Body of pancreas (tissue), 4 donors: Measurements from ENCODE around the gene RIPOR1.

Source experiments
- CTCF ChIP-seq, 7 experiments: fragments of 450-650 bp in 4 of 7; fragments of 200-600 bp in 3 of 7; sonication (generic) in 3 of 7; IDR thresholded peaks; one replicate each; pipeline ENCODE4 v1.5.1; 2016 to 2019; ENCODE audit warnings: antibody characterized with exemption in 7 of 7
- POLR2A ChIP-seq, 3 donors: fragments of 450-650 bp; IDR thresholded peaks; one replicate each; pipeline ENCODE4 v1.6.1; 2016; ENCODE audit warnings: antibody characterized with exemption in 3 of 3, mild to moderate bottlenecking in 2 of 3

- no peak for TF ChIP-seq CTCF (IDR thresholded peaks at IDR 0.05)
- TF ChIP-seq POLR2A (IDR thresholded peaks at IDR 0.05) = no peak
These were observed 65.1 kb downstream of the RIPOR1 start for GRCh38 chr16:67593701-67594100.
